OCI-LY1 (cell line): ENCODE data around the gene CTNNBL1.

Source experiments
- H2AFZ ChIP-seq: fragments of 200-600 bp; sonication (generic), shearing (Covaris generic); 2 replicates; pipeline ENCODE4 v1.6.0; 2014; ENCODE audit warnings: antibody characterized with exemption, mild to moderate bottlenecking, low read length
- H3F3A ChIP-seq: fragments of 200-600 bp; sonication (generic), shearing (Covaris generic); 2 replicates; pipeline ENCODE4 v1.6.0; 2014; ENCODE audit warnings: mild to moderate bottlenecking, antibody characterized with exemption, low read length, moderate library complexity; ENCODE audit not compliant: insufficient read depth
- H3K27ac ChIP-seq: fragments of 200-600 bp; sonication (generic); 2 replicates; pipeline ENCODE4 v1.5.1; 2014; ENCODE audit warnings: low read length, mixed run types, mild to moderate bottlenecking, low read depth; ENCODE audit not compliant: poor library complexity, severe bottlenecking
- H3K27me3 ChIP-seq: fragments of 200-600 bp; sonication (generic); 2 replicates; pipeline ENCODE4 v1.6.0; 2014; ENCODE audit warnings: antibody characterized with exemption, mild to moderate bottlenecking, low read length, moderate library complexity; ENCODE audit not compliant: insufficient read depth
- H3K36me3 ChIP-seq: fragments of 200-600 bp; sonication (generic); 2 replicates; pipeline ENCODE4 v1.6.1; 2014; ENCODE audit warnings: mild to moderate bottlenecking, antibody characterized with exemption, low read length, moderate library complexity, mixed read lengths; ENCODE audit not compliant: insufficient read depth
- H3K4me1 ChIP-seq: fragments of 200-600 bp; sonication (generic); 2 replicates; pipeline ENCODE4 v1.5.1; 2014; ENCODE audit warnings: mild to moderate bottlenecking, low read length, moderate library complexity; ENCODE audit not compliant: insufficient read depth, severe bottlenecking
- H3K4me2 ChIP-seq: fragments of 200-600 bp; sonication (generic), shearing (Covaris generic); 2 replicates; pipeline ENCODE4 v1.6.1; 2014; ENCODE audit warnings: low read length
- H3K4me3 ChIP-seq: fragments of 200-600 bp; sonication (generic); 2 replicates; pipeline ENCODE4 v1.5.1; 2014; ENCODE audit warnings: low read length, low read depth, mild to moderate bottlenecking, mixed read lengths; ENCODE audit not compliant: poor library complexity, severe bottlenecking
- H3K79me2 ChIP-seq: fragments of 200-600 bp; shearing (Covaris generic); 2 replicates; pipeline ENCODE4 v1.6.1; 2016; ENCODE audit warnings: mixed run types, low read length, mixed read lengths; ENCODE audit not compliant: insufficient read depth
- H3K9ac ChIP-seq: fragments of 200-600 bp; sonication (generic), shearing (Covaris generic); 2 replicates; pipeline ENCODE4 v1.6.1; 2014; ENCODE audit warnings: mild to moderate bottlenecking, low read length, mixed read lengths
- H3K9me2 ChIP-seq: fragments of 200-600 bp; sonication (generic), shearing (Covaris generic); 2 replicates; pipeline ENCODE4 v1.6.1; 2014; ENCODE audit warnings: low read depth, mild to moderate bottlenecking, low read length, mixed read lengths
- H3K9me3 ChIP-seq: fragments of 200-600 bp; shearing (Covaris generic); 2 replicates; pipeline ENCODE4 v1.6.1; 2014; ENCODE audit warnings: low read length, mixed read lengths
- H4K20me1 ChIP-seq: fragments of 200-600 bp; sonication (generic), shearing (Covaris generic); 2 replicates; pipeline ENCODE4 v1.6.0; 2016; ENCODE audit warnings: mild to moderate bottlenecking, low read length; ENCODE audit not compliant: insufficient read depth
- EZH2 ChIP-seq: fragments of 200-600 bp; sonication (generic), shearing (Covaris generic); IDR thresholded peaks from 2 replicates; pipeline ENCODE4 v1.8.0; 2017; ENCODE audit warnings: borderline replicate concordance, mixed run types, mild to moderate bottlenecking, antibody characterized with exemption, low read length, moderate library complexity, mixed read lengths
- TF ChIP-seq, protein P1 (sequence below): fragments of 200-600 bp; sonication (generic), shearing (Covaris generic); IDR thresholded peaks from 2 replicates; pipeline ENCODE4 v1.5.1; 2017; ENCODE audit warnings: mild to moderate bottlenecking, antibody characterized with exemption, low read length, moderate library complexity, mixed read lengths

CTNNBL1 gene

DNA sequence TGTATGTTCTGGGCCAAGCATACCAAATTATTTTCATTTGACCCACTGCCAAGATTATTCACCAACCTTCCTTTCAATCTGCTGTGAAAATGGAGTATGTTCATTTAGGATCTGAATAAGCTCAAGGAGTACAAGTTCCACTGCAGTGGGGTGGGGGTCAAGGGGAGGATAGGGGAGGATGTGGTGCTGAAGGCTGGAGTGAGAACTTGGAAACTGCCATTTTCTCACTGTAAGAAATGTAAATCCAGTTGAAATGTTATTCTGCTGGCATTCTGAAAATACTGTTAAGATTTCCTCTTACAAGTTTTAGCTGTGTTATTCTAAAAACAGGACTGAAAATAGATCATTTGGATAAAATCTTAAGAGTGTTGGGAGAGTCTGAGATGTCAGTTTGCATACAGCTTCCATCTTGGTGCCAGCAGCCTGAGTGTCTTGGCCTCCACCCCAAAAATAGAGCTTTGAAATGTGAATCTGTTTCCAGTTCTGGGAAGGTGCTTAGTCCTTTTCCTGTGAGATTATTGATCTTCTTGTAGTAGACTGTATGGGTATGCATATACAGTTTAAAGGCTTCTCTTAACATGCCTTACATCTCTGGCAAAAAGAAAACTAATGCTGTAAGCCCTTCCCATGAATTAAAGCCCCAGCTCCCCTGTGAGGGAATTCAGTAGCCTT, 84.3 kb downstream of the CTNNBL1 start:
- H3F3A ChIP-seq = no peaks in the 10 kb centered on the region
- no peak overlapping the region for H3K27ac ChIP-seq
- no peak overlapping the region for H2AFZ ChIP-seq
- peaks cover 20% of the 10 kb centered on the region for H3K36me3 ChIP-seq
- no peaks in the 10 kb centered on the region for H3K9me3 ChIP-seq
- no peaks in the 10 kb centered on the region for H3K79me2 ChIP-seq
- no peaks in the 10 kb centered on the region for H4K20me1 ChIP-seq
- H3K9me2 ChIP-seq = no peaks in the 10 kb centered on the region
- no peak overlapping the region for H3K4me3 ChIP-seq
- H3K4me1 ChIP-seq = peaks cover 25% of the 10 kb centered on the region
- H3K4me2 ChIP-seq = no peak overlapping the region
- no peak for TF ChIP-seq EZH2
- TF ChIP-seq, protein P1, sequence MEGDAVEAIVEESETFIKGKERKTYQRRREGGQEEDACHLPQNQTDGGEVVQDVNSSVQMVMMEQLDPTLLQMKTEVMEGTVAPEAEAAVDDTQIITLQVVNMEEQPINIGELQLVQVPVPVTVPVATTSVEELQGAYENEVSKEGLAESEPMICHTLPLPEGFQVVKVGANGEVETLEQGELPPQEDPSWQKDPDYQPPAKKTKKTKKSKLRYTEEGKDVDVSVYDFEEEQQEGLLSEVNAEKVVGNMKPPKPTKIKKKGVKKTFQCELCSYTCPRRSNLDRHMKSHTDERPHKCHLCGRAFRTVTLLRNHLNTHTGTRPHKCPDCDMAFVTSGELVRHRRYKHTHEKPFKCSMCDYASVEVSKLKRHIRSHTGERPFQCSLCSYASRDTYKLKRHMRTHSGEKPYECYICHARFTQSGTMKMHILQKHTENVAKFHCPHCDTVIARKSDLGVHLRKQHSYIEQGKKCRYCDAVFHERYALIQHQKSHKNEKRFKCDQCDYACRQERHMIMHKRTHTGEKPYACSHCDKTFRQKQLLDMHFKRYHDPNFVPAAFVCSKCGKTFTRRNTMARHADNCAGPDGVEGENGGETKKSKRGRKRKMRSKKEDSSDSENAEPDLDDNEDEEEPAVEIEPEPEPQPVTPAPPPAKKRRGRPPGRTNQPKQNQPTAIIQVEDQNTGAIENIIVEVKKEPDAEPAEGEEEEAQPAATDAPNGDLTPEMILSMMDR = no peak
- H3K27me3 ChIP-seq = no peaks in the 10 kb centered on the region
- no peak overlapping the region for H3K9ac ChIP-seq

GRCh38 chr20:37781626-37782025, 87.8 kb downstream of the CTNNBL1 start:
- Histone ChIP-seq H3K27ac (no peak overlapping the region), H3K4me1 (peaks cover 9% of the 10 kb centered on the region), H3K9me3 (no peaks in the 10 kb centered on the region), H3K4me3 (no peak overlapping the region), H2AFZ (no peak overlapping the region), H3F3A (no peaks in the 10 kb centered on the region), H3K27me3 (no peaks in the 10 kb centered on the region), H3K4me2 (no peak overlapping the region), H3K9ac (no peak overlapping the region), H4K20me1 (no peaks in the 10 kb centered on the region), H3K9me2 (no peaks in the 10 kb centered on the region), H3K79me2 (no peaks in the 10 kb centered on the region), H3K36me3 (peaks cover 20% of the 10 kb centered on the region)
- TF ChIP-seq EZH2 = no peak
- TF ChIP-seq, protein P1 = no peak

GRCh38 chr20:37786043-37786442, 92.2 kb downstream of the CTNNBL1 start:
- Histone ChIP-seq H3K4me2 (no peak overlapping the region), H3K9ac (no peak overlapping the region), H3K36me3 (peaks cover 34% of the 10 kb centered on the region), H3K27me3 (no peaks in the 10 kb centered on the region), H3K4me3 (no peak overlapping the region), H3K4me1 (peaks cover 15% of the 10 kb centered on the region), H4K20me1 (no peaks in the 10 kb centered on the region), H3F3A (no peaks in the 10 kb centered on the region), H3K79me2 (no peaks in the 10 kb centered on the region), H3K9me2 (no peaks in the 10 kb centered on the region), H3K27ac (no peak overlapping the region), H3K9me3 (no peaks in the 10 kb centered on the region), H2AFZ (no peak overlapping the region)
- no peak for TF ChIP-seq EZH2
- TF ChIP-seq, protein P1 = no peak
